DND-41 (cell line): ENCODE results near the gene HYI.

Experiments
- EZH2 ChIP-seq: IDR thresholded peaks from 3 replicates; pipeline ENCODE4 v1.6.1; 2012; ENCODE audit warnings: borderline replicate concordance, low read depth, mild to moderate bottlenecking, moderate library complexity, low read length, inconsistent platforms; ENCODE audit not compliant: severe bottlenecking
- TF ChIP-seq, protein P1 (sequence below): IDR thresholded peaks from 2 replicates; pipeline ENCODE4 v1.5.1; 2012; ENCODE audit warnings: borderline replicate concordance, low read length, moderate library complexity, mild to moderate bottlenecking; ENCODE audit not compliant: poor library complexity, severe bottlenecking; ENCODE audit errors: extremely low read depth

DNA sequence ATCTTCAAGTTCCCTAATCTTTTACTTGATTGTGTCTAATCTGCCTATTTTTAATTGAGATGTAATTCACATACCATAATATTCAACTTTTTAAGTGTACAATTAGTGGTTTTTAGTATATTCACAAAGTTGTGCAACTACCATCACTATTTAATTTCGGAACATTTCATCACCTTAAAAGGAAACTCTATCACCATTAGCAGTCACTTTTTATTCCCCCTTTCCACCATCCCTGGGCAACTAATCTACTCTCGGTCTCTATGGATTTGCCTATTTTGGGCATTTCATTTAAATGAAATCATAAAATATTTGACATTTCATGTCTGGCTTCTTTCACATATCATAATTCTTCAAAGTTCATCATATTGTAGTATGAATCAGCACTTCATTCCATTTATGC is 30.6 kb upstream of the HYI start:
- TF ChIP-seq, protein P1, sequence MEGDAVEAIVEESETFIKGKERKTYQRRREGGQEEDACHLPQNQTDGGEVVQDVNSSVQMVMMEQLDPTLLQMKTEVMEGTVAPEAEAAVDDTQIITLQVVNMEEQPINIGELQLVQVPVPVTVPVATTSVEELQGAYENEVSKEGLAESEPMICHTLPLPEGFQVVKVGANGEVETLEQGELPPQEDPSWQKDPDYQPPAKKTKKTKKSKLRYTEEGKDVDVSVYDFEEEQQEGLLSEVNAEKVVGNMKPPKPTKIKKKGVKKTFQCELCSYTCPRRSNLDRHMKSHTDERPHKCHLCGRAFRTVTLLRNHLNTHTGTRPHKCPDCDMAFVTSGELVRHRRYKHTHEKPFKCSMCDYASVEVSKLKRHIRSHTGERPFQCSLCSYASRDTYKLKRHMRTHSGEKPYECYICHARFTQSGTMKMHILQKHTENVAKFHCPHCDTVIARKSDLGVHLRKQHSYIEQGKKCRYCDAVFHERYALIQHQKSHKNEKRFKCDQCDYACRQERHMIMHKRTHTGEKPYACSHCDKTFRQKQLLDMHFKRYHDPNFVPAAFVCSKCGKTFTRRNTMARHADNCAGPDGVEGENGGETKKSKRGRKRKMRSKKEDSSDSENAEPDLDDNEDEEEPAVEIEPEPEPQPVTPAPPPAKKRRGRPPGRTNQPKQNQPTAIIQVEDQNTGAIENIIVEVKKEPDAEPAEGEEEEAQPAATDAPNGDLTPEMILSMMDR = no peak
- no peak for TF ChIP-seq EZH2
